Measurements from ENCODE around the gene BRPF1. TPM values are rescaled to one million over a fixed set of nuclear protein-coding genes. Genes with fewer than 3 reads are reported as not detected.

Gene BRPF1
- total and polyA plus RNA-seq, 10 of the 15 experiments (the other 5 are each of a cell fraction or from before 2014, with no cell fraction given), result 1.2 to 25.3 (median 13.6) TPM

DNA sequence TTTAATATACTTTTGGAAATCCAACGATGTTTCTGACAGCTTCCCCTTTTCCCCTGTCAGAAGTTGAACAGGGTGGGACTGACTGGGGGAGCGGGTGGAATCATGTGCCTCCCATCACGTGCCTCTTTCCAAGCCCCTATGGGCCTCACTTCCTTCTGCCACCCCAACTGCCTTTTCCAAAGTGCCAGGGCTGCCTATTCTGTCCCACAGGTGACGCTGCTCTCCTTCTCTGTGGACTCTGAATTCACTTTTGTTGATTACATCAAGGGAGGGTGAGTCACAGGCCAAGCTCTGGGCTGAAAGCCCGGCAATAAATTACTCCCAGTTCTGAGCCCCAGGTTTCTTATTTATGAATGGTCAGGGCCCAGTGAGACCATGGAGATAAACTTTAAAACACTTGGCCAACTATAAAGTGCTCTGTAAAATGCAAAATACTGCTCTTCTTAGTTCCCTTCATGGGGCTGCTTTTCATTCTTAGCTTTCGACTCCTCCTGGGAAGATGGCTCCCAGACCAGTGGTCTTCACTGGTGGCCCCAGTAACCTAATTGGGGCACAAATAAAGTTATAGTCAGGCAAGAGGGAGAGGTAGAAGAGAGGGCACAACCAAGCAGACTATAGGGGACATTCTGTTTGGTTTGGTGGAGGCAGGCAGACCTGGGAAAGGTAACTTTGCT, 15.6 kb upstream of the BRPF1 start (continued):
- TF ChIP-seq TAF1 (IDR thresholded peaks at IDR 0.05; ENCODE audit: borderline replicate concordance, low read depth, low read length) (no peak), EZH2 (IDR thresholded peaks at IDR 0.05; ENCODE audit: borderline replicate concordance, control insufficient read depth, low read depth, low read length) (no peak)
- TF ChIP-seq, protein P1, sequence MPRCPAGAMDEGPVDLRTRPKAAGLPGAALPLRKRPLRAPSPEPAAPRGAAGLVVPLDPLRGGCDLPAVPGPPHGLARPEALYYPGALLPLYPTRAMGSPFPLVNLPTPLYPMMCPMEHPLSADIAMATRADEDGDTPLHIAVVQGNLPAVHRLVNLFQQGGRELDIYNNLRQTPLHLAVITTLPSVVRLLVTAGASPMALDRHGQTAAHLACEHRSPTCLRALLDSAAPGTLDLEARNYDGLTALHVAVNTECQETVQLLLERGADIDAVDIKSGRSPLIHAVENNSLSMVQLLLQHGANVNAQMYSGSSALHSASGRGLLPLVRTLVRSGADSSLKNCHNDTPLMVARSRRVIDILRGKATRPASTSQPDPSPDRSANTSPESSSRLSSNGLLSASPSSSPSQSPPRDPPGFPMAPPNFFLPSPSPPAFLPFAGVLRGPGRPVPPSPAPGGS (IDR thresholded peaks at IDR 0.05; ENCODE audit: borderline replicate concordance, insufficient read depth, low read depth, low read length, poor library complexity, severe bottlenecking), result no peak
- TF ChIP-seq, protein P2, sequence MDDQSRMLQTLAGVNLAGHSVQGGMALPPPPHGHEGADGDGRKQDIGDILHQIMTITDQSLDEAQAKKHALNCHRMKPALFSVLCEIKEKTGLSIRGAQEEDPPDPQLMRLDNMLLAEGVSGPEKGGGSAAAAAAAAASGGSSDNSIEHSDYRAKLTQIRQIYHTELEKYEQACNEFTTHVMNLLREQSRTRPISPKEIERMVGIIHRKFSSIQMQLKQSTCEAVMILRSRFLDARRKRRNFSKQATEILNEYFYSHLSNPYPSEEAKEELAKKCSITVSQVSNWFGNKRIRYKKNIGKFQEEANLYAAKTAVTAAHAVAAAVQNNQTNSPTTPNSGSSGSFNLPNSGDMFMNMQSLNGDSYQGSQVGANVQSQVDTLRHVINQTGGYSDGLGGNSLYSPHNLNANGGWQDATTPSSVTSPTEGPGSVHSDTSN (IDR thresholded peaks at IDR 0.05; ENCODE audit: insufficient replicate concordance, low read depth, low read length), result no peak

DNA sequence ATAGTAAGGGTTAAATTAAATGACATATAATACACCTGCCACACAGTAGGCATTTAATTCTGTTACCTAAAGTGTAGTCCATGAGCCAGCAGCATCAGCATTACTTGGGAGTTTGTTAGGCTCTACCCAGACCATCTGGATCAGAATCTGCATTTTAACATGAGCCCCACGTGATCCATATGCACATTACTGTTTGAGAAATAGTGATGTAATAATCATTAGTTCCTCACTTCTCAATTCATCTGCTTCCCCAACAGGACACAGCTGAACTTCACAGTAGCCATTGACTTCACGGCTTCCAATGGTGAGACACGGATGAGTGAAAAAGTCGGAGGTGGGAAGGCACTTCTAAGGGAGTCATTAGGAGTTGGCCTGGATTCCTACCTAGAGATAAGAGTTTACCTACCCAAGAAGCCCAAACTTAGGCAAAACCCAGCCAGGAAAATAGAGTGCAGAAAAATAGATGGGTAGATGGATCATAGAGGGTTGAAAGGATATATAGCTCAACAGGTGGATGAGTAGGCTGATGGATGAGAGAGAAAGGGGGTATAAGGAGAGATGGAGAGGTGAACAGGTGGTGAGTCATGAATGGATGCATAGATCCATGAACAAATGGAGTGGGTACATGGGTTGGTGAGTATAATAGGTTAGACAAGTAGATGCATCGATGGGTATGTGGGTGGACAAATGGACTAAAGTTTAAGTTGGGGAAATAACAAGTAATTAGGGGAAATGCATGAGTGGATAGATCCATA, 14.6 kb upstream of the BRPF1 start:
- H3K4me1 ChIP-seq (ENCODE audit: control insufficient read depth, insufficient read depth, low read length), result no peaks in the 10 kb centered on the region
- H3K27me3 ChIP-seq (replicated peaks in 1 of 2; ENCODE audit: control insufficient read depth in 2 of 2, insufficient read depth in 2 of 2, low read length in 1 of 2), result peaks cover 0 to under 1% of the 10 kb centered on the region in 2 experiments; a peak in 3 of 4 replicates
- TF ChIP-seq CHD2 (IDR thresholded peaks at IDR 0.05; ENCODE audit: borderline replicate concordance, low read depth, low read length) (no peak), KDM1A (IDR thresholded peaks at IDR 0.05; ENCODE audit: borderline replicate concordance) (no peak), JUNB (IDR thresholded peaks at IDR 0.05) (no peak), MTA3 (IDR thresholded peaks at IDR 0.05; ENCODE audit: borderline replicate concordance, low read length) (no peak), RUNX3 (IDR thresholded peaks at IDR 0.05; ENCODE audit: low read length) (no peak)
- ChIA-PET RAD21 (ENCODE audit: unreplicated experiment) (no interaction called here), POLR2A (no interaction called here), CTCF (no interaction called here), SMC1A (ENCODE audit: uncharacterized antibody, unreplicated experiment) (interaction anchor here (1.2 kb wide), 1 partner anchor 10 kb away, joined by 3 read pairs; no protein-coding TSS in a partner anchor)
- H3K4me2 ChIP-seq (ENCODE audit: control insufficient read depth, insufficient read depth), result no peak overlapping the region
- no peak overlapping the region for H3K9ac ChIP-seq (ENCODE audit: control insufficient read depth, insufficient read depth, low read length)
- no peak overlapping the region for H2AFZ ChIP-seq (ENCODE audit: control insufficient read depth, low read depth, low read length)
- no peak overlapping the region for H3K4me3 ChIP-seq
- no peaks in the 10 kb centered on the region for H3K9me3 ChIP-seq (replicated peaks; ENCODE audit: control insufficient read depth, insufficient read depth, low read length)
- in situ Hi-C loops (cut with MboI) (no loop called here), intact Hi-C loops (cut with micrococcal nuclease; ENCODE audit: unreplicated experiment) (no loop called here)
- DNase-seq (ENCODE audit: low read depth, low spot score), result no peak
- no TSS peak for BruUV-seq (replicated peaks)
- H4K20me1 ChIP-seq (ENCODE audit: control insufficient read depth, insufficient read depth), result no peaks in the 10 kb centered on the region
- H3K79me2 ChIP-seq (ENCODE audit: control insufficient read depth, insufficient read depth, low read length), result no peaks in the 10 kb centered on the region
- WGBS (ENCODE audit: insufficient coverage, insufficient replicate concordance, low lambda C conversion rate, missing lambda C conversion rate), result 47% methylated on average over 5 of the region's 5 CpGs
- FAIRE-seq, result no peak
- no peak overlapping the region for H3K27ac ChIP-seq (ENCODE audit: control insufficient read depth, insufficient read depth)
- H3K36me3 ChIP-seq (ENCODE audit: control insufficient read depth in 2 of 2, insufficient read depth in 2 of 2, low read length in 1 of 2), result no peaks in the 10 kb centered on the region
- ATAC-seq, result no peak

Data from GM12878 (cell line).